Testis (tissue), 2 donors: ENCODE results near the gene BET1.

Source experiments
- POLR2A ChIP-seq: fragments of 450-650 bp; IDR thresholded peaks from one replicate; pipeline ENCODE4 v1.6.1; 2017; ENCODE audit warnings: antibody characterized with exemption, mild to moderate bottlenecking, moderate library complexity
- TF ChIP-seq, protein P1 (sequence below), 3 experiments: fragments of 450-650 bp in 2 of 3; fragments of 200-600 bp in 1 of 3; sonication (generic) in 1 of 3; IDR thresholded peaks; one replicate each; pipeline ENCODE4 v1.5.1; 2016 to 2019; ENCODE audit warnings: antibody characterized with exemption in 3 of 3, mild to moderate bottlenecking in 2 of 3, moderate library complexity in 1 of 3

DNA sequence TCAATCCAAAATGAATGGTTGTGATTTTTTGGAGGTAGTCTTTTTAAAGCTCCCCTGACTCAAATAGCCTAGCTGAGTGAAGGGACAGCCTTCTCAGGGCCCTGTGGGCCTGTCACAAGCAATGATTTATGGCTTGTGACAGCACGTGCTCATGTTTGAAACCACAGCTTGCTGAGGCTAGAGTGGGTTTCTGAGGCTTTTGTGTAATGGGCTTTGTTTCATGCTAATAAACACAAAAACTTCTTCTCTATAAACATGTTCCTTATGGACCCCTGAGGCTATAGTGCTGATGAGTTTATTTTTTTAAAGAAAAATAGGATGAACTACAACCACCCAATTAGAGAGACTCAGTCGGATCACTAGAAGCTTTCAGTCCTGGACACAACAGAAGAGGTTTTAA, 36.1 kb upstream of the BET1 start:
- TF ChIP-seq, protein P1, sequence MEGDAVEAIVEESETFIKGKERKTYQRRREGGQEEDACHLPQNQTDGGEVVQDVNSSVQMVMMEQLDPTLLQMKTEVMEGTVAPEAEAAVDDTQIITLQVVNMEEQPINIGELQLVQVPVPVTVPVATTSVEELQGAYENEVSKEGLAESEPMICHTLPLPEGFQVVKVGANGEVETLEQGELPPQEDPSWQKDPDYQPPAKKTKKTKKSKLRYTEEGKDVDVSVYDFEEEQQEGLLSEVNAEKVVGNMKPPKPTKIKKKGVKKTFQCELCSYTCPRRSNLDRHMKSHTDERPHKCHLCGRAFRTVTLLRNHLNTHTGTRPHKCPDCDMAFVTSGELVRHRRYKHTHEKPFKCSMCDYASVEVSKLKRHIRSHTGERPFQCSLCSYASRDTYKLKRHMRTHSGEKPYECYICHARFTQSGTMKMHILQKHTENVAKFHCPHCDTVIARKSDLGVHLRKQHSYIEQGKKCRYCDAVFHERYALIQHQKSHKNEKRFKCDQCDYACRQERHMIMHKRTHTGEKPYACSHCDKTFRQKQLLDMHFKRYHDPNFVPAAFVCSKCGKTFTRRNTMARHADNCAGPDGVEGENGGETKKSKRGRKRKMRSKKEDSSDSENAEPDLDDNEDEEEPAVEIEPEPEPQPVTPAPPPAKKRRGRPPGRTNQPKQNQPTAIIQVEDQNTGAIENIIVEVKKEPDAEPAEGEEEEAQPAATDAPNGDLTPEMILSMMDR (IDR thresholded peaks at IDR 0.05) = no peak
- TF ChIP-seq POLR2A = no peak
